ENCODE results near the gene CDC42EP4. TPM values are rescaled to one million over a fixed set of nuclear protein-coding genes. Genes with fewer than 3 reads are reported as not detected.
"Not testable (repeated sequence)": the region's sequence is repeated elsewhere in the genome, so short reads cannot be mapped to it uniquely, and the experiment has no call there.

The CDC42EP4 gene
- total RNA-seq, 2 experiments from 2014 or later = 1.7 to 2.1 TPM

DNA sequence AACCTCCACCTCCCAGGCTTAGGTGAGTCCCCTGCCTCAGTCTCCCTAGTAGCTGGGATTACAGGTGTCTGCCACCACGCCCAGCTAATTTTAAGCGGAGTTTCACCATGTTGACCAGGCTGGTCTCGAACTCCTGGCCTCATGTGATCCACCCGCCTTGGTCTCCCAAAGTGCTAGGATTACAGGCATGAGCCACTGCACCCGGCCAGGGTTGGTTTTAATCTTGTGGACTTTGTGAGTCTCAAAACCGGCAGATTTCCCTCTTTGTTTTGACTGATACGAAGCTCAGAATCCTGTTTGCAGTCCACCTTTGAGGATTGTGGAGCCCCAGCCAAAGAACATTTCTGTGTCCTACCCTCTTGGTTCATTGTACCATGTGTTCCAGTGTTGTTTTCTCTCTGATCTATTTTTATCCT is 33.7 kb downstream of the CDC42EP4 start:
- CTCF ChIA-PET = interaction anchor here (0.7 to 1.5 kb wide), 2 partner anchors 23 to 88 kb away, joined by 3 to 7 read pairs; no protein-coding TSS in a partner anchor
- intact Hi-C loops (cut with micrococcal nuclease) = no loop called here
- H3K36me3 Mint-ChIP-seq (ENCODE audit: low read depth) = no peaks in the 10 kb centered on the region
- H3K4me3 Mint-ChIP-seq = no peak overlapping the region
- no peaks in the 10 kb centered on the region for H3K4me1 Mint-ChIP-seq (ENCODE audit: low read depth)
- no peak overlapping the region for H3K27ac Mint-ChIP-seq
- peaks cover 2% of the 10 kb centered on the region for H3K27me3 Mint-ChIP-seq (ENCODE audit: low read depth)
- no peaks in the 10 kb centered on the region for H3K9me3 Mint-ChIP-seq
- DNase-seq = no peak

GRCh38 chr17:73274490-73274889 is 37.3 kb downstream of the CDC42EP4 start:
- no peak overlapping the region for H3K4me3 Mint-ChIP-seq
- no peaks in the 10 kb centered on the region for H3K36me3 Mint-ChIP-seq (ENCODE audit: low read depth)
- no peak for DNase-seq
- intact Hi-C loops (cut with micrococcal nuclease) = no loop called here
- H3K9me3 Mint-ChIP-seq = no peaks in the 10 kb centered on the region
- CTCF ChIA-PET = no interaction called here
- no peak overlapping the region for H3K27ac Mint-ChIP-seq
- no peaks in the 10 kb centered on the region for H3K4me1 Mint-ChIP-seq (ENCODE audit: low read depth)
- peaks cover 2% of the 10 kb centered on the region for H3K27me3 Mint-ChIP-seq (ENCODE audit: low read depth)

DNA sequence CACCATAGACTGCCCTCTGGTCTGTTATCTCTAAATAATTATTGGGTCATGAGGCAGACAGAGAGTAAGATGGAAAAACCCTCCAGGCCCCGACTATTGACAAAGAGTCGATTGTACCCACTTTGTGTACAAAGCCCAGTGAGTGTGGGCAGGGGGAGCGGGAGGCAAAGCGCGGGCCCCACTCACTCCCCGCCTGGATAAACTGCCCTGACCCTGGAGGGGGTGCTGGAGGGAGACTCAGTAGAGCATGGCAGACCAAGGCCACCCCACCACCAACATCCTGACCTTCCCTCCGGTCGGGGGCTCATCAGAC is 38.9 kb downstream of the CDC42EP4 start:
- no peaks in the 10 kb centered on the region for H3K4me1 Mint-ChIP-seq (ENCODE audit: low read depth)

GRCh38 chr17:73271072-73271471 is 40.7 kb downstream of the CDC42EP4 start:
- Mint-ChIP-seq H3K9me3 (no peaks in the 10 kb centered on the region), H3K27me3 (ENCODE audit: low read depth) (peaks cover 2% of the 10 kb centered on the region), H3K4me1 (ENCODE audit: low read depth) (no peaks in the 10 kb centered on the region), H3K36me3 (ENCODE audit: low read depth) (no peaks in the 10 kb centered on the region), H3K27ac (no peak overlapping the region), H3K4me3 (no peak overlapping the region)
- intact Hi-C loops (cut with micrococcal nuclease) = no loop called here
- CTCF ChIA-PET = no interaction called here
- DNase-seq = no peak

More for the DNA sequence above, 38.9 kb downstream of the CDC42EP4 start:
- no peak for DNase-seq
- Mint-ChIP-seq H3K9me3 (no peaks in the 10 kb centered on the region), H3K36me3 (ENCODE audit: low read depth) (no peaks in the 10 kb centered on the region), H3K27ac (no peak overlapping the region), H3K27me3 (ENCODE audit: low read depth) (peaks cover 2% of the 10 kb centered on the region), H3K4me3 (no peak overlapping the region)
- CTCF ChIA-PET = no interaction called here
- intact Hi-C loops (cut with micrococcal nuclease) = no loop called here

DNA sequence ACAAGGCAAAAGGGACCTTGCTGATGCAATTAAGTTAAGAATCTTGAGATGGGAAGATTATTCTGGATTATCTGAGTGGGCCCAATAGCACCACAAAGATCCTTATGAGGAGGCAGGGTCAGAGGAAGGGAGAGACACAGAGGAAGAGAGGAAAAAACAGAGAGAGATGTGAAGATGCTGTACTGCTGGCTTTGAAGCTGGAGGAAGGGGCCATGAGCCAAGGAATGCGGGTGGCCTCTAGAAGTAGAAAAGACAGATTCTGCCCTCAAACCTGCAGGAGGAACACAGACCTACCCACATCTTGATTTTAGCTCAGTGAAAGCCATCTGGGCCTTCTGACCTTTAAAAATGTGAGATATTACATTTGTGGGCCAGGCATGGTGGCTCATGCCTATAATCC is 42.0 kb downstream of the CDC42EP4 start:
- DNase-seq = no peak
- Mint-ChIP-seq H3K27ac (no peak overlapping the region), H3K9me3 (no peaks in the 10 kb centered on the region), H3K27me3 (ENCODE audit: low read depth) (no peaks in the 10 kb centered on the region), H3K4me3 (no peak overlapping the region), H3K36me3 (ENCODE audit: low read depth) (no peaks in the 10 kb centered on the region), H3K4me1 (ENCODE audit: low read depth) (no peaks in the 10 kb centered on the region)
- intact Hi-C loops (cut with micrococcal nuclease) = no loop called here
- CTCF ChIA-PET = no interaction called here

GRCh38 chr17:73269329-73269615 is 42.5 kb downstream of the CDC42EP4 start:
- Mint-ChIP-seq H3K27ac (no peak overlapping the region), H3K27me3 (ENCODE audit: low read depth) (no peaks in the 10 kb centered on the region), H3K4me3 (no peak overlapping the region), H3K36me3 (ENCODE audit: low read depth) (no peaks in the 10 kb centered on the region), H3K9me3 (no peaks in the 10 kb centered on the region), H3K4me1 (ENCODE audit: low read depth) (no peaks in the 10 kb centered on the region)
- no peak for DNase-seq
- CTCF ChIA-PET = interaction anchor here (1.6 kb wide), 1 partner anchor 13 kb away, joined by 11 read pairs; no protein-coding TSS in a partner anchor
- intact Hi-C loops (cut with micrococcal nuclease) = no loop called here

- Mint-ChIP-seq H3K27ac (no peak overlapping the region), H3K9me3 (no peaks in the 10 kb centered on the region), H3K4me3 (no peak overlapping the region), H3K27me3 (ENCODE audit: low read depth) (no peaks in the 10 kb centered on the region), H3K4me1 (ENCODE audit: low read depth) (no peaks in the 10 kb centered on the region), H3K36me3 (ENCODE audit: low read depth) (no peaks in the 10 kb centered on the region)
- DNase-seq = peak; percentile 7
- intact Hi-C loops (cut with micrococcal nuclease) = no loop called here
- CTCF ChIA-PET = interaction anchor here (0.8 to 1.6 kb wide), 3 partner anchors 13 to 102 kb away, joined by 3 to 11 read pairs (median 4); no protein-coding TSS in a partner anchor
Measured at GRCh38 chr17:73268582-73269328, 43.0 kb downstream of the CDC42EP4 start.

- Mint-ChIP-seq H3K27ac (no peak overlapping the region), H3K9me3 (no peaks in the 10 kb centered on the region), H3K4me3 (no peak overlapping the region), H3K4me1 (ENCODE audit: low read depth) (no peaks in the 10 kb centered on the region), H3K27me3 (ENCODE audit: low read depth) (no peaks in the 10 kb centered on the region), H3K36me3 (ENCODE audit: low read depth) (no peaks in the 10 kb centered on the region)
- intact Hi-C loops (cut with micrococcal nuclease) = no loop called here
- DNase-seq = no peak
- CTCF ChIA-PET = interaction anchor here (0.8 to 1.6 kb wide), 3 partner anchors 12 to 102 kb away, joined by 3 to 11 read pairs (median 4); no protein-coding TSS in a partner anchor
Measured at GRCh38 chr17:73267648-73268537, 43.9 kb downstream of the CDC42EP4 start.

DNA sequence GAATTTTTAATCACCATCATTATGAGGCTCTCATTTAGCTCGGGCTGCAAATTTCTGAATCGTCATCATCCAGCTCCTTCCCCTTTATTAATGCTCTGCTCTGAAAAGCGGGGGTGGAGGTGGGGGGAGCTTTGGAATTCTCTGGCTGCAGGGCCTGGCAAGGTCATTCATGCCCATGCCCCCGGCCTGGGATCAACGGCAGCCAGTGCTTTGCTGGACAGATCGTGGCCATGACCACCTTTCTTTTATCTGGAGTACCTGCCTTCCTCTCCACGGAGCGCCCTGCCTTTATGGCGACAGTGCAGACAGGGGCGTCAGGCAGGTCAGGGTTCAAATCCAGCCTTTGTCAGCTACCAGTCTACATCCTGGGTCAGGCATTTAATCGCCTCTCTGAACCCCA is 45.0 kb downstream of the CDC42EP4 start:
- Mint-ChIP-seq H3K27ac (no peak overlapping the region), H3K9me3 (no peaks in the 10 kb centered on the region), H3K27me3 (ENCODE audit: low read depth) (no peaks in the 10 kb centered on the region), H3K36me3 (ENCODE audit: low read depth) (no peaks in the 10 kb centered on the region), H3K4me3 (no peak overlapping the region), H3K4me1 (ENCODE audit: low read depth) (no peaks in the 10 kb centered on the region)
- DNase-seq = no peak
- CTCF ChIA-PET = interaction anchor here (0.9 to 1.3 kb wide), 4 partner anchors 11 to 542 kb away, joined by 3 to 12 read pairs (median 3); no protein-coding TSS in a partner anchor
- intact Hi-C loops (cut with micrococcal nuclease) = no loop called here

DNA sequence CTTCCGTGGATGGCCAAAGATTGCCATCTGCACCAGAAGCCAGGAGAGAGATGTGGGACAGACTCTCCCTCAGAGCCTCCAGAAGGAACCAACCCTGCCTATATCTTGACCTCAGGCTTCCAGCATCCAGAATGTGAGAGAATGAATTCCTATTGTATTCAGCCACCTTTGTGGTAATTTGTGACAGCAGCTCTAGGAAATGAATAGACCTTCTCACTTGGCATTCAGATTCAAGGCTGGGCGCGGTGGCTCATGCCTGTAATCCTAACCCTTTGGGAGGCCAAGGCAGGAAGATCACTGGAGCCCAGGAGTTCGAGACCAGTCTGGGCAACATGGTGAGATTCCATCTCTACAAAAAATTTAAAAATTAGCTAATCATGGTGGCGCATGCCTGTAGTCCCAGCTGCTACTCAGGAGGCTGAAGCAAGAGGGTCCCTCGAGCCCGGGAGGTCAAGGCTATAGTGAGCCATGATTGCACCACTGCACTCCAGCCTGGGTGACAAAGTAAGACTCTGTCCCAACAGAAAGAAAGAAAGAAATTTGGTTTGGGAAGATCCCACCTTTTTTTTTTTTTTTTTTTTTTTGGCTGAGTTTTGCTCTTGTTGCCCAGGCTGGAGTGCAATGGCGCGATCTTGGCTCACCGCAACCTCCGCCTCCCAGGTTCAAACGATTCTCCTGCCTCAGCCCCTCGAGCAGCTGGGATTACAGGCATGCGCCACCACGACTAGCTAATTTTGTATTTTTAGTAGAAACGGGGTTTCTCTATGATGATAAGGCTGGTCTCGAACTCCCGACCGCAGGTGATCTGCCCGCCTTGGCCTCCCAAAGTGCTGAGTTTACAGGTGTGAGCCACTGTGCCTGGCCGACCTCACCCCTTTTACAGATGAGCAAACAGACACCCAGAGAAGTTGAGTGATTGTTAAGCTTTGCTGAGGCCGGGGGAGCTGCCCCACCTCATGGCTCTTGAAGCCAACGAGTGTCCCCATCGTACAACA is 45.9 kb downstream of the CDC42EP4 start:
- no peaks in the 10 kb centered on the region for H3K4me1 Mint-ChIP-seq (ENCODE audit: low read depth)
- no peaks in the 10 kb centered on the region for H3K36me3 Mint-ChIP-seq (ENCODE audit: low read depth)
- no peak overlapping the region for H3K4me3 Mint-ChIP-seq
- no peak overlapping the region for H3K27ac Mint-ChIP-seq
- CTCF ChIA-PET = interaction anchor here (0.6 to 1.3 kb wide), 5 partner anchors 10 to 541 kb away, joined by 3 to 12 read pairs (median 3); no protein-coding TSS in a partner anchor
- no peak for DNase-seq
- no peaks in the 10 kb centered on the region for H3K9me3 Mint-ChIP-seq
- no peaks in the 10 kb centered on the region for H3K27me3 Mint-ChIP-seq (ENCODE audit: low read depth)
- intact Hi-C loops (cut with micrococcal nuclease) = no loop called here

DNA sequence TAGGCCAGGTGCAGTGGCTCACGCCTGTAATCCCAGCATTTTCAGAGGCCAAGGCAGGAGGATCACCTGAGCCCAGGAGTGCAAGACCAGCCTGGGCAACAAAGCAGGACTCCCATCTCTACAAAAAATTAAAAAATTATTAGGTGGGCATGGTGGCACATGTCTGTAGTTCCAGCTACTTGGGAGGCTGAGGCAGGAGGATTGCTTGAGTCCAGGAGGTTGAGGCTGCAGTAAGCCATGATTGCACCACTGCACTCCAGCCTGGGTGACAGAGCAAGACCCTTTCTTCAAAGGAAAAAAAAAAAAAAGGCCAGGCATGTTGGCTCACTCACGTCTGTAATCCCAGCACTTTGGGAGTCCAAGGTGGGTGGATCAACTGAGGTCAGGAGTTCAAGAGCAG is 47.4 kb downstream of the CDC42EP4 start:
- H3K9me3 Mint-ChIP-seq; H3K4me3 Mint-ChIP-seq; DNase-seq; intact Hi-C loops (cut with micrococcal nuclease); H3K4me1 Mint-ChIP-seq (ENCODE audit: low read depth); H3K27ac Mint-ChIP-seq; H3K36me3 Mint-ChIP-seq (ENCODE audit: low read depth); CTCF ChIA-PET; H3K27me3 Mint-ChIP-seq (ENCODE audit: low read depth): not testable (repeated sequence)
